Natural killer cell (primary cell): Measurements from ENCODE around the gene PNMA8B. TPM values are rescaled to one million over a fixed set of nuclear protein-coding genes. Genes with fewer than 3 reads are reported as not detected.

Experiments
- ATAC-seq, 3 donors: fragments of 150-1000 bp in 2 of 3; fragments of 200-7000 bp in 1 of 3; cut with Tn5 transposase; 1 replicate in 1 of 3; 2 replicates in 2 of 3; pipeline ENCODE4 v1.10.0; 2021; ENCODE audit warnings: mild to moderate bottlenecking in 2 of 3, moderate library complexity in 2 of 3
- DNase-seq, 2 donors: peaks; one replicate each; pipeline versions ENCODE4 v3.0.0 to v3.0.0-alpha.2; 2013 to 2021; ENCODE audit warnings: mixed read lengths in 1 of 2
- H3K27ac ChIP-seq: one replicate; pipeline ENCODE4 v1.5.1; 2013; ENCODE audit warnings: mild to moderate bottlenecking, low read length
- H3K27me3 ChIP-seq: one replicate; pipeline ENCODE4 v1.6.1; 2013; ENCODE audit warnings: low read length; ENCODE audit not compliant: control insufficient read depth, insufficient read depth
- H3K36me3 ChIP-seq: one replicate; pipeline ENCODE4 v1.6.1; 2013; ENCODE audit warnings: low read length; ENCODE audit not compliant: control insufficient read depth, insufficient read depth
- H3K4me1 ChIP-seq: one replicate; pipeline ENCODE4 v1.6.1; 2013; ENCODE audit warnings: low read length; ENCODE audit not compliant: control insufficient read depth, insufficient read depth
- H3K4me3 ChIP-seq: one replicate; pipeline ENCODE4 v1.5.1; 2013; ENCODE audit warnings: low read length
- H3K9me3 ChIP-seq: one replicate; pipeline ENCODE4 v1.6.1; 2013; ENCODE audit warnings: low read length; ENCODE audit not compliant: control insufficient read depth, insufficient read depth
- H3K27ac Mint-ChIP-seq, 2 donors: one replicate each; pipeline ENCODE4 v1.8.0; 2022; ENCODE audit warnings: mild to moderate bottlenecking in 2 of 2, mixed read lengths in 2 of 2, moderate library complexity in 1 of 2
- H3K27me3 Mint-ChIP-seq, 2 donors: one replicate each; pipeline ENCODE4 v1.8.0; 2022; ENCODE audit warnings: low read depth in 2 of 2, mixed read lengths in 2 of 2
- H3K36me3 Mint-ChIP-seq: one replicate; pipeline ENCODE4 v1.8.0; 2022; ENCODE audit warnings: mixed read lengths
- H3K4me1 Mint-ChIP-seq, 2 donors: one replicate each; pipeline ENCODE4 v1.8.0; 2022; ENCODE audit warnings: mixed read lengths in 2 of 2
- H3K4me3 Mint-ChIP-seq: one replicate; pipeline ENCODE4 v1.8.0; 2022; ENCODE audit warnings: mild to moderate bottlenecking, moderate library complexity, mixed read lengths
- H3K9me3 Mint-ChIP-seq, 2 donors: one replicate each; pipeline ENCODE4 v1.8.0; 2022; ENCODE audit warnings: mixed read lengths in 2 of 2
- CTCF ChIP-seq: fragments of 200-600 bp; IDR thresholded peaks from one replicate; pipeline ENCODE4 v1.8.0; 2022; ENCODE audit warnings: antibody characterized with exemption
- WGBS: methylation state at CpG from one replicate; pipeline ENCODE4 v1.1.7; 2013; ENCODE audit warnings: missing lambda C conversion rate; ENCODE audit not compliant: insufficient coverage; 5-methylcytosine and 5-hydroxymethylcytosine counted together
- intact Hi-C: fragments of 100-400 bp; cut with micrococcal nuclease; formaldehyde crosslinking; loops from one replicate; pipeline ENCODE4 v1.14.2; 2022
- total RNA-seq, 4 donors: library from RNA; stranded (reverse); fragments of 120-200 nt in 1 of 4; gene quantifications; one replicate each; pipeline versions ENCODE4 v1.2.3 to v1.2.4, GENCODE V29; 2013 to 2022

The PNMA8B gene
- total RNA-seq, 3 donors from 2014 or later (not counting 1 experiment from before 2014, with no cell fraction given) = 0.08 to 0.09 TPM; not detected in 1

GRCh38 chr19:46478356-46478986, 17.2 kb downstream of the PNMA8B start:
- no peaks in the 10 kb centered on the region for H3K9me3 ChIP-seq
- no peak overlapping the region for H3K27ac Mint-ChIP-seq
- H3K27me3 ChIP-seq = peaks cover 4% of the 10 kb centered on the region
- peaks cover 26 to 41% of the 10 kb centered on the region in 2 donors for H3K27me3 Mint-ChIP-seq
- H3K27ac ChIP-seq = no peak overlapping the region
- no peak for TF ChIP-seq CTCF
- H3K36me3 ChIP-seq = no peaks in the 10 kb centered on the region
- H3K36me3 Mint-ChIP-seq = no peaks in the 10 kb centered on the region
- H3K4me1 ChIP-seq = no peaks in the 10 kb centered on the region
- 41% methylated on average over 4 of the region's 4 CpGs for WGBS
- H3K4me1 Mint-ChIP-seq = no peaks in the 10 kb centered on the region
- no peak overlapping the region for H3K4me3 Mint-ChIP-seq
- no peak overlapping the region for H3K4me3 ChIP-seq
- ATAC-seq = peak in 2 of 3 donors; percentile 26 to 41
- intact Hi-C loops = no loop called here
- H3K9me3 Mint-ChIP-seq = no peaks in the 10 kb centered on the region
- peak in 1 of 2 donors; percentile 52 for DNase-seq

- H3K4me3 Mint-ChIP-seq = no peak overlapping the region
- Histone ChIP-seq H3K27me3 (peaks cover 4% of the 10 kb centered on the region), H3K36me3 (no peaks in the 10 kb centered on the region), H3K4me3 (no peak overlapping the region), H3K4me1 (peaks cover 3% of the 10 kb centered on the region), H3K27ac (no peak overlapping the region), H3K9me3 (no peaks in the 10 kb centered on the region)
- no peaks in the 10 kb centered on the region for H3K4me1 Mint-ChIP-seq
- WGBS = 100% methylated on average over 1 of the region's 2 CpGs
- intact Hi-C loops = no loop called here
- H3K27ac Mint-ChIP-seq = no peak overlapping the region
- ATAC-seq (no peak), DNase-seq (no peak)
- no peak for TF ChIP-seq CTCF
- H3K9me3 Mint-ChIP-seq = no peaks in the 10 kb centered on the region
- no peaks in the 10 kb centered on the region for H3K36me3 Mint-ChIP-seq
- H3K27me3 Mint-ChIP-seq = peaks cover 37% of the 10 kb centered on the region in 2 donors
Measured at GRCh38 chr19:46475986-46476385, 19.7 kb downstream of the PNMA8B start.

- intact Hi-C loops = no loop called here
- H3K27ac ChIP-seq = no peak overlapping the region
- ATAC-seq = no peak
- H3K36me3 Mint-ChIP-seq = no peaks in the 10 kb centered on the region
- H3K9me3 Mint-ChIP-seq = no peaks in the 10 kb centered on the region
- no peaks in the 10 kb centered on the region for H3K36me3 ChIP-seq
- DNase-seq = no peak
- no peak overlapping the region for H3K27ac Mint-ChIP-seq
- no peak for TF ChIP-seq CTCF
- 88% methylated on average over 8 of the region's 8 CpGs for WGBS
- peaks cover 44 to 49% of the 10 kb centered on the region in 2 donors for H3K27me3 Mint-ChIP-seq
- peaks cover 3% of the 10 kb centered on the region for H3K4me1 ChIP-seq
- H3K27me3 ChIP-seq = peaks cover 5% of the 10 kb centered on the region
- H3K4me1 Mint-ChIP-seq = no peaks in the 10 kb centered on the region
- no peak overlapping the region for H3K4me3 ChIP-seq
- no peak overlapping the region for H3K4me3 Mint-ChIP-seq
- no peaks in the 10 kb centered on the region for H3K9me3 ChIP-seq
Measured at GRCh38 chr19:46474211-46474610, 21.5 kb downstream of the PNMA8B start.

- TF ChIP-seq CTCF = no peak
- 86% methylated on average over 4 of the region's 4 CpGs for WGBS
- intact Hi-C loops = no loop called here
Measured at GRCh38 chr19:46472592-46472991, 23.1 kb downstream of the PNMA8B start.

More at GRCh38 chr19:46472592-46472991, 23.1 kb downstream of the PNMA8B start:
- Histone ChIP-seq H3K4me1 (peaks cover 3% of the 10 kb centered on the region), H3K9me3 (no peaks in the 10 kb centered on the region), H3K4me3 (no peak overlapping the region), H3K27me3 (peaks cover 5% of the 10 kb centered on the region), H3K27ac (no peak overlapping the region), H3K36me3 (no peaks in the 10 kb centered on the region)
- no peak overlapping the region for H3K4me3 Mint-ChIP-seq
- H3K9me3 Mint-ChIP-seq = no peaks in the 10 kb centered on the region
- no peak overlapping the region for H3K27ac Mint-ChIP-seq
- ATAC-seq = no peak
- H3K27me3 Mint-ChIP-seq = peaks cover 36 to 42% of the 10 kb centered on the region in 2 donors
- DNase-seq = no peak
- no peaks in the 10 kb centered on the region for H3K4me1 Mint-ChIP-seq
- no peaks in the 10 kb centered on the region for H3K36me3 Mint-ChIP-seq
